Hepatocyte (in vitro differentiated cells): ENCODE measurements around the gene THOC1. TPM values are rescaled to one million over a fixed set of nuclear protein-coding genes. Genes with fewer than 3 reads are reported as not detected.

ENCODE experiments used
- DNase-seq: peaks from one replicate; pipeline ENCODE4 v3.0.0-alpha.2; 2016; ENCODE audit warnings: low spot score
- H2AFZ ChIP-seq: fragments of 200-600 bp; sonication (generic); 2 replicates; pipeline ENCODE4 v1.6.0; 2016; ENCODE audit warnings: antibody characterized with exemption, mild to moderate bottlenecking
- H3K27ac ChIP-seq: fragments of 200-600 bp; sonication (generic); 2 replicates; pipeline ENCODE4 v1.5.1; 2016; ENCODE audit warnings: mild to moderate bottlenecking
- H3K27me3 ChIP-seq: fragments of 200-600 bp; sonication (generic); 2 replicates; pipeline ENCODE4 v1.6.1; 2016
- H3K36me3 ChIP-seq: fragments of 200-600 bp; sonication (generic); replicated peaks from 2 replicates; pipeline ENCODE4 v1.5.1; 2016; ENCODE audit warnings: low read depth; ENCODE audit not compliant: insufficient read depth
- H3K4me1 ChIP-seq: fragments of 200-600 bp; sonication (generic); 2 replicates; pipeline ENCODE4 v1.5.1; 2016; ENCODE audit warnings: mild to moderate bottlenecking, moderate library complexity; ENCODE audit not compliant: insufficient read depth
- H3K4me2 ChIP-seq: fragments of 200-600 bp; sonication (generic); 2 replicates; pipeline ENCODE4 v1.6.0; 2016
- H3K4me3 ChIP-seq: fragments of 200-600 bp; sonication (generic); 2 replicates; pipeline ENCODE4 v1.5.1; 2016; ENCODE audit warnings: mild to moderate bottlenecking
- H3K79me2 ChIP-seq: fragments of 200-600 bp; sonication (generic); 2 replicates; pipeline ENCODE4 v1.6.0; 2017; ENCODE audit warnings: mild to moderate bottlenecking
- H3K9me2 ChIP-seq: fragments of 200-600 bp; sonication (generic); replicated peaks from 2 replicates; pipeline ENCODE4 v1.6.0; 2017; ENCODE audit warnings: mild to moderate bottlenecking; ENCODE audit not compliant: insufficient read depth
- H3K9me3 ChIP-seq: fragments of 200-600 bp; sonication (generic); 2 replicates; pipeline ENCODE4 v1.5.1; 2016; ENCODE audit warnings: low read depth, mild to moderate bottlenecking
- H4K20me1 ChIP-seq: fragments of 200-600 bp; sonication (generic); 2 replicates; pipeline ENCODE4 v1.6.0; 2016; ENCODE audit warnings: mild to moderate bottlenecking; ENCODE audit not compliant: insufficient read depth, poor library complexity, severe bottlenecking
- CTCF ChIP-seq: fragments of 200-600 bp; sonication (generic); IDR thresholded peaks from 2 replicates; pipeline ENCODE4 v1.5.1; 2016; ENCODE audit warnings: antibody characterized with exemption, mild to moderate bottlenecking; ENCODE audit not compliant: poor library complexity
- EZH2 ChIP-seq: fragments of 200-600 bp; sonication (generic); IDR thresholded peaks from 2 replicates; pipeline ENCODE4 v1.6.1; 2016; ENCODE audit warnings: antibody characterized with exemption, mild to moderate bottlenecking, borderline replicate concordance
- EZH2phosphoT487 ChIP-seq: fragments of 200-600 bp; sonication (generic); IDR thresholded peaks from one replicate; pipeline ENCODE4 v1.6.1; 2018; ENCODE audit warnings: antibody characterized with exemption, mild to moderate bottlenecking, low read depth, moderate library complexity; ENCODE audit not compliant: unreplicated experiment, severe bottlenecking
- WGBS: methylation state at CpG from one replicate; pipeline ENCODE4 v1.1.6; 2016; ENCODE audit warnings: low lambda C conversion rate; ENCODE audit errors: missing lambda C conversion rate; 5-methylcytosine and 5-hydroxymethylcytosine counted together
- polyA plus RNA-seq: library from polyadenylated mRNA; unstranded; fragments of >200 nt; fragmentation: Nextera tagmentation; extraction: Ambion mirVana; gene quantifications from 2 replicates; pipeline ENCODE4 v1.2.1, GENCODE V29; 2016
- total RNA-seq: library from RNA; depleted of rRNA; stranded (reverse); fragments of >200 nt; gene quantifications from 2 replicates; pipeline ENCODE4 v1.2.3, GENCODE V29; 2014

The THOC1 gene
- total and polyA plus RNA-seq, 2 experiments from 2014 or later, result 28.9 to 50.3 TPM

GRCh38 chr18:213505-213904, 54.3 kb downstream of the THOC1 start:
- H3K27ac ChIP-seq, result no peak overlapping the region
- H3K36me3 ChIP-seq, result peaks cover 5% of the 10 kb centered on the region
- no peak for TF ChIP-seq EZH2
- H3K9me2 ChIP-seq, result no peaks in the 10 kb centered on the region
- H3K79me2 ChIP-seq, result no peaks in the 10 kb centered on the region
- DNase-seq, result no peak
- H4K20me1 ChIP-seq, result no peaks in the 10 kb centered on the region
- H3K27me3 ChIP-seq, result no peaks in the 10 kb centered on the region
- no peak overlapping the region for H3K4me2 ChIP-seq
- H2AFZ ChIP-seq, result no peak overlapping the region
- H3K4me3 ChIP-seq, result no peak overlapping the region
- H3K9me3 ChIP-seq, result no peaks in the 10 kb centered on the region
- 90% methylated on average over 4 of the region's 4 CpGs for WGBS
- H3K4me1 ChIP-seq, result no peaks in the 10 kb centered on the region

GRCh38 chr18:212780-213179, 55.1 kb downstream of the THOC1 start:
- Histone ChIP-seq H3K9me2 (no peaks in the 10 kb centered on the region), H4K20me1 (no peaks in the 10 kb centered on the region), H3K36me3 (peaks cover 5% of the 10 kb centered on the region), H3K27me3 (no peaks in the 10 kb centered on the region), H3K27ac (no peak overlapping the region), H2AFZ (no peak overlapping the region), H3K4me1 (no peaks in the 10 kb centered on the region), H3K4me3 (no peak overlapping the region), H3K79me2 (peaks cover 3% of the 10 kb centered on the region), H3K4me2 (no peak overlapping the region), H3K9me3 (no peaks in the 10 kb centered on the region)
- no peak for TF ChIP-seq EZH2
- no peak for TF ChIP-seq EZH2phosphoT487
- no peak for TF ChIP-seq CTCF
- 89% methylated on average over 1 of the region's 1 CpG for WGBS
- no peak for DNase-seq

- Histone ChIP-seq H3K79me2 (peaks cover 3% of the 10 kb centered on the region), H3K4me1 (no peaks in the 10 kb centered on the region), H3K4me3 (no peak overlapping the region), H2AFZ (no peak overlapping the region), H3K9me3 (no peaks in the 10 kb centered on the region), H3K4me2 (no peak overlapping the region), H3K36me3 (peaks cover 5% of the 10 kb centered on the region), H3K27me3 (no peaks in the 10 kb centered on the region), H3K27ac (no peak overlapping the region), H4K20me1 (no peaks in the 10 kb centered on the region), H3K9me2 (no peaks in the 10 kb centered on the region)
- DNase-seq, result no peak
- TF ChIP-seq EZH2phosphoT487, result no peak
- TF ChIP-seq CTCF, result no peak
- TF ChIP-seq EZH2, result no peak
These were observed 56.3 kb downstream of the THOC1 start for GRCh38 chr18:211582-211981.

- no peaks in the 10 kb centered on the region for H4K20me1 ChIP-seq
- no peaks in the 10 kb centered on the region for H3K9me2 ChIP-seq
- H2AFZ ChIP-seq, result no peak overlapping the region
- 97% methylated on average over 4 of the region's 4 CpGs for WGBS
- TF ChIP-seq CTCF (no peak), EZH2phosphoT487 (no peak), EZH2 (no peak)
- no peak overlapping the region for H3K4me2 ChIP-seq
- no peak overlapping the region for H3K27ac ChIP-seq
- no peaks in the 10 kb centered on the region for H3K4me1 ChIP-seq
- H3K27me3 ChIP-seq, result no peaks in the 10 kb centered on the region
- peaks cover 5% of the 10 kb centered on the region for H3K36me3 ChIP-seq
- H3K79me2 ChIP-seq, result peaks cover 3% of the 10 kb centered on the region
- no peak for DNase-seq
- no peaks in the 10 kb centered on the region for H3K9me3 ChIP-seq
- H3K4me3 ChIP-seq, result no peak overlapping the region
These were observed 57.1 kb downstream of the THOC1 start for GRCh38 chr18:210733-211132.
